Measurements from ENCODE around the gene SP100. TPM values are rescaled to one million over a fixed set of nuclear protein-coding genes. Genes with fewer than 3 reads are reported as not detected.

Gene SP100
- total and polyA plus RNA-seq, 2 donors, result 69.2 to 97.7 TPM

DNA sequence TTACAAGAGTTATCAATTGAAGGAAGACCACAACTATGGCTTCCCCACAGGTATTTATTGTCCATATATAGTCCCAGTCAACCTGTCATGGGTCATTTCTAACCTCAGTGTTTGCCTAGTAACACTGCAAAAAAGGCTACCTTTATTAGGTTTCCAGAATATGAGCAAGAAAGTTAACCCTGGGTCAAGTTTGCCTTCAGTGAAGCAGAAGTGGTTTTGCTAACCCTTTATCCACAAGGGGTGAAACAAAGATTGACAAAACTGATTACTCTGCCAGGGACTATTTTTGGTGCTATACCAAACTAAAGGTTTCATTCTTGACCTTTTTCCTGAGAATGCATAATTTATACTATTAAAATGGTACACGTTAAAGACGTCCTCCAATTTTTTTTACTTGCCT lies 28.8 kb downstream of the SP100 start:
- H3K4me3 ChIP-seq (ENCODE audit: low read length in 2 of 2), result no peak overlapping the region
- H3K27me3 ChIP-seq (ENCODE audit: control insufficient read depth in 2 of 2, insufficient read depth in 1 of 2, low read length in 1 of 2), result no peaks in the 10 kb centered on the region
- peaks cover 46 to 67% of the 10 kb centered on the region in 2 donors for H3K36me3 ChIP-seq (ENCODE audit: control insufficient read depth in 2 of 2, insufficient read depth in 2 of 2, low read length in 1 of 2)
- DNase-seq (ENCODE audit: low read depth in 6 of 9, low spot score in 9 of 9), result no peak
- peaks cover 3% of the 10 kb centered on the region in 2 donors for H3K4me1 ChIP-seq (ENCODE audit: control insufficient read depth in 2 of 2, insufficient read depth in 2 of 2, low read length in 2 of 2)
- no peak overlapping the region for H3K27ac ChIP-seq (ENCODE audit: low read depth in 1 of 2, low read length in 1 of 2)
- WGBS, result 92% methylated on average over 2 of the region's 2 CpGs
- H3K9me3 ChIP-seq (ENCODE audit: control insufficient read depth in 2 of 2, insufficient read depth in 1 of 2, low read length in 1 of 2), result no peaks in the 10 kb centered on the region

- no peak for DNase-seq (ENCODE audit: low read depth in 6 of 9, low spot score in 9 of 9)
- H3K9me3 ChIP-seq (ENCODE audit: control insufficient read depth in 2 of 2, insufficient read depth in 1 of 2, low read length in 1 of 2), result no peaks in the 10 kb centered on the region
- no peak overlapping the region for H3K4me3 ChIP-seq (ENCODE audit: low read length in 2 of 2)
- H3K27me3 ChIP-seq (ENCODE audit: control insufficient read depth in 2 of 2, insufficient read depth in 1 of 2, low read length in 1 of 2), result no peaks in the 10 kb centered on the region
- H3K4me1 ChIP-seq (ENCODE audit: control insufficient read depth in 2 of 2, insufficient read depth in 2 of 2, low read length in 2 of 2), result peaks cover 0 to 3% of the 10 kb centered on the region in 2 donors
- H3K36me3 ChIP-seq (ENCODE audit: control insufficient read depth in 2 of 2, insufficient read depth in 2 of 2, low read length in 1 of 2), result peaks cover 49 to 82% of the 10 kb centered on the region in 2 donors
- WGBS, result 90% methylated on average over 7 of the region's 7 CpGs
- no peak overlapping the region for H3K27ac ChIP-seq (ENCODE audit: low read depth in 1 of 2, low read length in 1 of 2)
Measured at GRCh38 chr2:230447036-230447435, 31.0 kb downstream of the SP100 start.

- Histone ChIP-seq H3K4me3 (ENCODE audit: low read length in 2 of 2) (no peak overlapping the region), H3K9me3 (ENCODE audit: control insufficient read depth in 2 of 2, insufficient read depth in 1 of 2, low read length in 1 of 2) (no peaks in the 10 kb centered on the region), H3K36me3 (ENCODE audit: control insufficient read depth in 2 of 2, insufficient read depth in 2 of 2, low read length in 1 of 2) (peaks cover 49 to 82% of the 10 kb centered on the region in 2 donors), H3K27me3 (ENCODE audit: control insufficient read depth in 2 of 2, insufficient read depth in 1 of 2, low read length in 1 of 2) (no peaks in the 10 kb centered on the region), H3K4me1 (ENCODE audit: control insufficient read depth in 2 of 2, insufficient read depth in 2 of 2, low read length in 2 of 2) (peaks cover 0 to 3% of the 10 kb centered on the region in 2 donors), H3K27ac (ENCODE audit: low read depth in 1 of 2, low read length in 1 of 2) (peak overlapping the region in 1 of 2 donors; percentile 1)
- 93% methylated on average over 8 of the region's 8 CpGs for WGBS
- peak in 1 of 9 donors; percentile 23 for DNase-seq (ENCODE audit: low read depth in 6 of 9, low spot score in 9 of 9)
Measured at GRCh38 chr2:230447455-230448451, 31.8 kb downstream of the SP100 start.

DNA sequence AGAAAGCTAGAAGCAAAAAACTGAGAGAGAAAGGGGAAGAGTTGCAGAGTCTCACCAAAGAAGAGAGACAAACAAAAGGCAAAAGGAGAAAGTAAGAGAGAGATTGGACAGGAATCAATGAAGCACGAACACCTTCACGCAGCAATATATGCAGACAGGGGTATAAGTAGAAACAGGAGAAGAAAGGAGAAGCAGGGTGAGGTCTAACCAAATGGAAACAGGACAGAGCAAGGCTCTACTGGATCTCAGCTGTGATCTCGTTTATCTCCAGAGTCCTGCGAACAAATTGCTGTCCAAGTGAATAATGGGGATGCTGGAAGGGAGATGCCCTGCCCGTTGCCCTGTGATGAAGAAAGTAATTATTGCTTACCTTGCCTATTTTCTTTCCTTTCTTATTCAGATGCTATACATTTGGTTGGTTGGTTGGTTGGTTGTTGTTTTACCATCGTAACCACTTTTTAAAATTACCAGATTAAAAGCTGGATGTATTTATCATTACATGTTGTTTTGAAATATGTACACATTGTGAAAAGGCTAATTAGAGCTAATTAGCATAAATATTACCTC lies 34.0 kb downstream of the SP100 start:
- H3K36me3 ChIP-seq (ENCODE audit: control insufficient read depth in 2 of 2, insufficient read depth in 2 of 2, low read length in 1 of 2), result peaks cover 50 to 68% of the 10 kb centered on the region in 2 donors
- no peak for DNase-seq (ENCODE audit: low read depth in 6 of 9, low spot score in 9 of 9)
- WGBS, result 97% methylated on average over 6 of the region's 6 CpGs
- no peak overlapping the region for H3K4me3 ChIP-seq (ENCODE audit: low read length in 2 of 2)
- H3K27me3 ChIP-seq (ENCODE audit: control insufficient read depth in 2 of 2, insufficient read depth in 1 of 2, low read length in 1 of 2), result no peaks in the 10 kb centered on the region
- H3K9me3 ChIP-seq (ENCODE audit: control insufficient read depth in 2 of 2, insufficient read depth in 1 of 2, low read length in 1 of 2), result no peaks in the 10 kb centered on the region
- H3K27ac ChIP-seq (ENCODE audit: low read depth in 1 of 2, low read length in 1 of 2), result no peak overlapping the region
- peaks cover 0 to 3% of the 10 kb centered on the region in 2 donors for H3K4me1 ChIP-seq (ENCODE audit: control insufficient read depth in 2 of 2, insufficient read depth in 2 of 2, low read length in 2 of 2)

DNA sequence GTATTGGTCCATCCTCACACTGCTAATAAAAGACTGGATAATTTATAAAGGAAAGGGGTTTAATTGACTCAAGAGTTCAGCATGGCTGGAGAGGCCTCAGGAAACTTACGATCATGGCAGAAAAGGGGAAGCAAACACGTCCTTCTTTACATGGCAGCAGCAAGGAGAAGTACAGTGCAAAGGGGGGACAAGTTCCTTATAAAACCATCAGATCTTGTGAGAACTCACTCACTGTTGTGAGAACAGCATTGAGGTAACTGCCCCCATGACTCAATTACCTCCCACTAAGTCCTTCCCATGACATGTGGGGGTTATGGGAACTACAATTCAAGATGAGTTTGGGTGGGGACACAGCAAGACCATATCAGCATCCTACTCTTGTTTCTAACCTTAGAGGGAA lies 37.0 kb downstream of the SP100 start:
- Histone ChIP-seq H3K9me3 (ENCODE audit: control insufficient read depth in 2 of 2, insufficient read depth in 1 of 2, low read length in 1 of 2) (no peaks in the 10 kb centered on the region), H3K4me3 (ENCODE audit: low read length in 2 of 2) (no peak overlapping the region), H3K27ac (ENCODE audit: low read depth in 1 of 2, low read length in 1 of 2) (no peak overlapping the region), H3K4me1 (ENCODE audit: control insufficient read depth in 2 of 2, insufficient read depth in 2 of 2, low read length in 2 of 2) (peaks cover 0 to 6% of the 10 kb centered on the region in 2 donors), H3K36me3 (ENCODE audit: control insufficient read depth in 2 of 2, insufficient read depth in 2 of 2, low read length in 1 of 2) (peaks cover 34 to 49% of the 10 kb centered on the region in 2 donors), H3K27me3 (ENCODE audit: control insufficient read depth in 2 of 2, insufficient read depth in 1 of 2, low read length in 1 of 2) (no peaks in the 10 kb centered on the region)
- WGBS, result 99% methylated on average over 2 of the region's 2 CpGs
- no peak for DNase-seq (ENCODE audit: low read depth in 6 of 9, low spot score in 9 of 9)

GRCh38 chr2:230455005-230455684 lies 39.1 kb downstream of the SP100 start:
- peaks cover 0 to 6% of the 10 kb centered on the region in 2 donors for H3K4me1 ChIP-seq (ENCODE audit: control insufficient read depth in 2 of 2, insufficient read depth in 2 of 2, low read length in 2 of 2)
- H3K36me3 ChIP-seq (ENCODE audit: control insufficient read depth in 2 of 2, insufficient read depth in 2 of 2, low read length in 1 of 2), result peaks cover 18 to 42% of the 10 kb centered on the region in 2 donors
- no peaks in the 10 kb centered on the region for H3K9me3 ChIP-seq (ENCODE audit: control insufficient read depth in 2 of 2, insufficient read depth in 1 of 2, low read length in 1 of 2)
- DNase-seq (ENCODE audit: low read depth in 6 of 9, low spot score in 9 of 9), result no peak
- H3K4me3 ChIP-seq (ENCODE audit: low read length in 2 of 2), result no peak overlapping the region
- 96% methylated on average over 2 of the region's 2 CpGs for WGBS
- no peaks in the 10 kb centered on the region for H3K27me3 ChIP-seq (ENCODE audit: control insufficient read depth in 2 of 2, insufficient read depth in 1 of 2, low read length in 1 of 2)
- H3K27ac ChIP-seq (ENCODE audit: low read depth in 1 of 2, low read length in 1 of 2), result no peak overlapping the region

GRCh38 chr2:230457073-230457768 lies 41.2 kb downstream of the SP100 start:
- H3K27ac ChIP-seq (ENCODE audit: low read depth in 1 of 2, low read length in 1 of 2), result peak overlapping the region in 1 of 2 donors; percentile 71
- WGBS, result 51% methylated on average over 4 of the region's 4 CpGs
- peaks cover 0 to 6% of the 10 kb centered on the region in 2 donors for H3K4me1 ChIP-seq (ENCODE audit: control insufficient read depth in 2 of 2, insufficient read depth in 2 of 2, low read length in 2 of 2)
- peaks cover 30 to 45% of the 10 kb centered on the region in 2 donors for H3K36me3 ChIP-seq (ENCODE audit: control insufficient read depth in 2 of 2, insufficient read depth in 2 of 2, low read length in 1 of 2)
- H3K4me3 ChIP-seq (ENCODE audit: low read length in 2 of 2), result no peak overlapping the region
- H3K27me3 ChIP-seq (ENCODE audit: control insufficient read depth in 2 of 2, insufficient read depth in 1 of 2, low read length in 1 of 2), result no peaks in the 10 kb centered on the region
- H3K9me3 ChIP-seq (ENCODE audit: control insufficient read depth in 2 of 2, insufficient read depth in 1 of 2, low read length in 1 of 2), result no peaks in the 10 kb centered on the region
- DNase-seq (ENCODE audit: low read depth in 6 of 9, low spot score in 9 of 9), result peak in 5 of 9 donors; percentile 10 to 56 (median 32)

GRCh38 chr2:230457793-230458192 lies 41.8 kb downstream of the SP100 start:
- Histone ChIP-seq H3K36me3 (ENCODE audit: control insufficient read depth in 2 of 2, insufficient read depth in 2 of 2, low read length in 1 of 2) (peaks cover 32 to 48% of the 10 kb centered on the region in 2 donors), H3K4me3 (ENCODE audit: low read length in 2 of 2) (no peak overlapping the region), H3K27me3 (ENCODE audit: control insufficient read depth in 2 of 2, insufficient read depth in 1 of 2, low read length in 1 of 2) (no peaks in the 10 kb centered on the region), H3K4me1 (ENCODE audit: control insufficient read depth in 2 of 2, insufficient read depth in 2 of 2, low read length in 2 of 2) (peaks cover 0 to 6% of the 10 kb centered on the region in 2 donors), H3K9me3 (ENCODE audit: control insufficient read depth in 2 of 2, insufficient read depth in 1 of 2, low read length in 1 of 2) (no peaks in the 10 kb centered on the region), H3K27ac (ENCODE audit: low read depth in 1 of 2, low read length in 1 of 2) (no peak overlapping the region)
- DNase-seq (ENCODE audit: low read depth in 6 of 9, low spot score in 9 of 9), result no peak
